NCI-H69 (cell line): ENCODE measurements around the gene ZNF273.
"Not testable (repeated sequence)": the region's sequence is repeated elsewhere in the genome, so short reads cannot be mapped to it uniquely, and the experiment has no call there.

ENCODE experiments used
- DNase-seq: peaks from one replicate; lab custom pipeline; 2025; lab: John Stamatoyannopoulos, UW

Gene ZNF273

DNA sequence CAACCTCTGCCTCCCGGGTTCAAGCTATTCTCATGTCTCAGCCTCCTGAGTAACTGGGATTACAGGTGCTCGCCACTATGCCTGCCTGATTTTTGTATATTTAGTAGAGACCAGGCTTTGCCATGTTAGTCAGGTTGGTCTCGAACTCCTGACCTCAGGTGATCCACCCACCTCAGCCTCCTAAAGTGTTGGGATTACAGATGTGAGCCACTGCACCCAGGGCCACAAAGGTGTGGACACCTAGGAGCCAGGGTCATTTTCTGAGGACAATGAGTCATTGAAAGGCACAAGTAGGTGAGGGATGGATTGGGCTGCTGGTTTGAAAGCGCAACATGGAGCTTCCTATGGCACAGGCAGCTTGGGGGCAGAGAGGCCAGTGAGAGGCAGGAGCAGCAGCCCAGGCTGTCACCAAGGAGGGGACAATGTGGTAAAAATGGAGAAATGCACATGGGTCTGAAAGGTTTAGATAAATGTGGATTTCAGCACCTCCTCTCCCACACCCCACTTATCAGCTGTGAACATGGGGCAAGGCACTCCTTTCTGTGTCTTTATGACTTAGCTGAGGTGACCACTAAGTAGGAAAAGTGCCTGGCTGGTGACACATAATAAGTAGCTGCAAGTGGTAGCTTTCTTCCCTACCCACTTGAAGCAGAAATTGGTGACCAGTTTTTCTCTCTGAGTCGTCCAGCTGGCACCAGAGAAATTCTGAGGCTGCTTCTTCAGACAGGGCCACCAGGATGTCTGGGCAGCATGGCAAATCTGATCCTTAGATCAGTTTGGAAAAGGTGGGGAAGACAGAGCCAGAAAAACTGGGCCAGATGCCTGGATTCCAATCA, 41.8 kb downstream of the ZNF273 start:
- DNase-seq, result not testable (repeated sequence)

DNA sequence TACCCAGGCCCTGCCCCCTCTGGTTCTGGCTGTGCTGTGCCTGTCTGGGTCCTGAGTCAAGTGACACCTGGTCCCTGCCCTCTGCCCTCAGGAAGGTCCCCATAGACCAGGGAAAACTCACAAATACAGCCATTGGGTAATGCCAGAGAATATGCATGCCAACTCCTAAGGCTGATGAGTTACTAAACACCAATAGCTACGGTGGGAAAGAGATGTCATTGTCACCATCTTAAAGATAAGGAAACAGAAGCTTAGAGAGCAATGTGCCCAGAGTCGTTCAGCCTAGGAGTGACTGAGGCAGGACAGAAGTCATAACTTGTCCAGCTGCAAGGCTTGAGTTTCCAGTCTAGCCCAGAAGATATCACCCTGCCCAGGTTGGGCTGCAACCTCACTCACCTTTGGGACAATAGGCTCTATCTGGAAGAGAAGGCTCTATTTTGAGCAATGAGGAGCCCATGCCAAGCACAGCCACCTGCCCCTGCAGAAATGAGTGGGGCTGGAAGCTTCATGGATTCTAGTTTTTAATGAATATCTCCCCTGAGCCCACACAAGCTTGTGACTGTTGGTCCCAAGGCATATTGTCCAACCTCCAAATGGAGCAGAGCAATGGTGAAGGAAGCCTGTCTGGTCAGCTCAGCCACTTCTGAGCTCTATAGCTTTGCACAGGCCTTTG, 42.6 kb downstream of the ZNF273 start:
- no peak for DNase-seq

DNA sequence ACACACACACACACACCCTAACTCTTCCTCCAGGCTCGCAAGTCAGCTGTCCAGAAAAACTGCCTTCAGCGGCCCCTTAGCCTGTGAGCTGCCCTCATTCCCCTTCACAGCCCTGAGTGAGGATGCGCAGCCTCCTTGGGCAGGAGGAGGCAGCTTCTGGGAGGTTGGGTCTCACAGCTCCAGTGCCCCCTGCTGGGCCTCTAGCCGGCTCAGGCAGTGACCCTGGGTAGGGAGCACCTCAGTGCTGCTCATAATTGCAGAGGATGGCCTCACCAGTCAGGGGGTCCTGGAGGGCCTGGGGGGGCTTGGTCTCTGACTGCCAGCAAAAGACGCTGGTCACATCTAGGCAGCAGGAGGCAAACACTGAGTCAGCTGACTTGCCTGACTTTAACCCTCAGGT, 43.7 kb downstream of the ZNF273 start:
- peak; percentile 62 for DNase-seq

DNA sequence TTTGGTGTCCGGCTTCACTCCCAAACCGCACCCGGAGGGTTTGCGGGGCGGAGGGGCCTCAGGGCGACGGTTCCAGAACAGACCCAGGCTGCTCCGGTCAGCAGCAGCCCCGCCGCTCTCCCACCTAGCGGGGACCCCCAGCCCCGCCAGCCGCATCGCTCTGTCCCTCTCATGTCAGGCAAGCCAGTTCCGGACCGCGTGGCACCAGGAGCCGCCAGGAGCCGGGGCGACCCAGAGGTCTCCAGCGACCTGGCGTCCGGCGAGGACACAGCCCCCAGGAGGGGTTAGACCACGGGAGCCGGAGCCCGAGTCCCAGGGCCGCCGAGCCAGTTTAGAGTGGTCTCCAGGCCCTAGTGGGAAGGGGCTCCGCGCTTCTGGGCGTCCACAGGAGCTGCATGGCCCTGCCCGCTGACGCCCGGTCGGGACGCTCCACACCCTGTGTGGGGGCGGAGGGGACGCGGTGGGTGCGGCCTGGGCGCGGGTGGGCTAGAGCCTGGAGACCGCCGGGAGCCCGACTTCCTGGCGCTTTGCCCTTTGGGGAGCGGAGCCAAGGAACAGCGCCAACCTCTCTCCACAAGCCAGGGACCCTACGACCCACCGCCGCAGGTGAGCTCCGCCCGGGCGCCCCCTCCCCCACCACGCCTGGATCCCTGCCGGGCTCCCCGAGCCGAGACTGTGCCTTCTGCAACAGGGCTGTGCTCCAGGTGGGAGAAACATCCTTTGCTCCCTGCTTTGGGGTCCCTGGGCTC, 44.4 kb downstream of the ZNF273 start:
- peak; percentile 61 for DNase-seq

DNA sequence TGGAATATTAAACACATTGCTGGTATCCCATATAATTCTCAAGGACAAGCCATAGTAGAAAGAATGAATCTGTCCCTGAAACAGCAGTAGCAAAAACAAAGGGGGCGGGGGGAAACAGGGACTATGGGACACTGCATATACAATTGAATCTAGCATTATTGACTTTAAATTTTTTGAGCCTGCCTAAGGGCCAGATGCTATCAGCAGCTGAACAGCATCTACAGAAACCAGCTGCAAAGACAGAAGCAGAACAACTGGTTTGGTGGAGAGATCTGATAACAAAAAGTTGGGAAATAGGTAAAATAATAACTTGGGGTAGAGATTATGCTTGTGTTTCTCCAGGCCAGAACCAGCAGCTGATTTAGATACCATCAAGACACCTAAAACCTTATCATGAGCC, 45.7 kb downstream of the ZNF273 start:
- DNase-seq, result not testable (repeated sequence)

DNA sequence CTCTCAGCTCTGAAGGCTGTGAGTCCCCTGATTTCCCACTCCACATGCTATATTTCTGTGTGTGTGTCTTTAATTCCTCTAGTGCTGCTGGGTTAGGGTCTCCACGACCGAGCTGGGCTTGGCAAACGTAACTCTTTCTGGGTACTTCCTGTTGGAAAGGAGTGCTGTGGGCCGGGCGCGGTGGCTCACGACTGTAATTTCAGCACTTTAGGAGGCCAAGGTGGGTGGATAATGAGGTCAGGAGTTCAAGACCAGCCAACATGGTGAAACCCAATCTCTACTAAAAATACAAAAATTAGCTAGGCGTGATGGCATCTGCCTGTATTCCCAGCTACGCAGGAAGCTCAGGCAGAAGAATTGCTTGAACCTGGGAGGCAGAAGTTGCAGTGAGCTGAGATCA, 47.6 kb downstream of the ZNF273 start:
- DNase-seq, result peak; percentile 4

DNA sequence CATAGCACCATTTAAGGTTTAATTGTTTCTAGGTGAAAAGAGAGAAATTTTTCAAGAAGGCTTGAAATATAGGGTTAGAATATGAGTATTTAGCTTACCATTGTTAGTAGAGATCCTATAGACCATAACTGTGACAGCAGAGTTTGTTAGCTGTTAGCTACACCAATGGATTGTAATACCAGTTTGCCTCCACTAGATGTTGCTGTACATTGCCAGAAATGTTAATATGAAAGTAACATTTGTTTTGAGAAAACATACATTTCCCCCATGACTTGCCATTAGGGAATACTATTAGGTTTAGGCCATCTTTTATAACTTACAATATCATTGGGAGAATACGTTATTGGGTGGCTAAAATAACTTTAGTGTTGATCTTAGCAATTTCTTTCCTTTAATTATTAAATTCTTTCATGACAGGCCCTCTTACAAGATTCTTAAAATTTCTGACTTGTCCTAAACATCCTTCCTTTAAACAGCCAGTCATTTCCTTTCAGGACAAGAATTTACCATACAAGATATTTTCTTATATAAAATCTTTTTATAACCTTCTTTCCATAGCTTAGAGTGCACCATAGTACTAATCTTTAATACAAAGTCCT, 48.3 kb downstream of the ZNF273 start:
- DNase-seq, result peak; percentile 67

DNA sequence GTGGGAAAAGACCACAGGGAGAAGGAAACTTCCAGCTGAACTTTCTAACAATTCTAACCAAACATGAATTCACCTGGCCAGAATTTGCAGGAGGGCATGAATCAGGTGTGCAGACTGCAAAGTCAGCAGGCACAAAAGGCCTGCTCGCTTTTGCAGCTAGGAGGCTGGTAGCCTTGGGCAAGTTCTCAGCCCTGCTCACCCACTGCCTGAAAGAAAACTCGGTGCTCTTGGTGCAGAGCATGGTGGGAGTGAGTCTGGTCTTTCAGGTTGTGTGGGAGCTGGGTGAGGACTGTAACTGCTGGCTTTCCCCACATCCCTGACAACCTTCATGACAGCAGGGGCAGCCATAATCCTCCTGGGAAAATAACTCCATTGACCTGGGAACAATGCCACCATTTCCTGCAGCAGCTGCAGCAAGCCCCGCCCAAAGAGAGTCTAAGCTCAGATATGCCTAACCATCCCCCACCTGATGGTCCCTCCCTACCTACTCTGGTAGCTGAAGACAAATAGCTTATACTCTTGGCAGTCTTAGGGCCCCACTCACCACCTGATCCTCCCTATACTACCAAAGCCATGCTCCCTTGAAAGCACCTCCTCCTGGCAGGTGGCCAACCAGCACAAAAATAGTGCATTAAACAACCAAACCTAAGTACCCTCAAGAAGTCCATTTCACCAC, 56.1 kb downstream of the ZNF273 start:
- DNase-seq, result peak; percentile 73

DNA sequence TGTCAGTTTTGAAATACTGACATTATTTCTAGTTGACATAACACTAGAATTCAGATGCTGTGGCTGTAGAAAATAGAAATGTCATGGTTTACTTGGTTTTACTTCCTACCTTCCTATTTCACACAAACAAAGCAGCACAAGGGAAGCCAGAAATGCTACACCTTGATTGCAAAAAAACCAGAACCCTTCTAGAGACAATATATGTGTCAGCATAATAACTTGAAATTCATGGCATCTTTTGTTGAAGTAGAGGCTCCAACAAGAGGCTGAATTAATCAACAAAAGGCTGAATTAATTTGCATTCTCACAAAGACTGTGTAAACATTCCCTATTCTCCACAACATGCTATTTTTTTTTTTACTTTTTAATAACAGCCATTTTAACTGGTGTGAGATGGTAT, 62.5 kb downstream of the ZNF273 start:
- DNase-seq, result peak; percentile 5

DNA sequence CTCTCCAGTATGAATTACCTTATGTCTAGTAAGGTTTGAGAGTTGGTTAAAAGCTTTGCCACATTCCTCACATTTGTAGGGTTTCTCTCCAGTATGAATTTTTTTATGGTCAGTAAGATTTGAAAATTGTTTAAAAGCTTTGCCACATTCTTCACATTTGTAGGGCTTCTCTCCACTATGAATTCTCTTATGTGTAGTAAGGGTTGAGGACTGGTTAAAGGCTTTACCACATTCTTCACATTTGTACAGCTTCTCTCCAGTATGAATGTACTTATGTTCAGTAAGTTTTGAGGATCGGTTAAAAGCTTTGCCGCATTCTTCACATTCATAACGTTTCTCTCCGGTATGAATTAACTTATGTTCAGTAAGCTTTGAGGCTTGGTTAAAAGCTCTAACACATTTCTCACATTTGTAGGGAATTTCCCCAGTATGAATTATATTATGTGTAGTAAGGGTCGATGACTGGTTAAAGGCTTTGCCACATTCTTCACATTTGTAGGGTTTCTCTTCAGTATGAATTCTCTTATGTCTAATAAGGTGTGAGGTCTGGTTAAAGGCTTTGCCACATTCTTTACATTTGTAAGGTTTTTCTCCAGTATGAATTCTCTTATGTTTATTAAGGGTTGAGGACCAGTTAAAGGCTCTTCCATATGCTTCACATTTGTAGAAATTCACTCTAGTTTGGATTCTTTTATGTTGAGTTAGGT, 75.6 kb downstream of the ZNF273 start:
- no peak for DNase-seq
